Measurements from ENCODE around the gene FAM181A. TPM values are rescaled to one million over a fixed set of nuclear protein-coding genes. Genes with fewer than 3 reads are reported as not detected.

The FAM181A gene
- total RNA-seq, 4 donors from 2014 or later = not detected

DNA sequence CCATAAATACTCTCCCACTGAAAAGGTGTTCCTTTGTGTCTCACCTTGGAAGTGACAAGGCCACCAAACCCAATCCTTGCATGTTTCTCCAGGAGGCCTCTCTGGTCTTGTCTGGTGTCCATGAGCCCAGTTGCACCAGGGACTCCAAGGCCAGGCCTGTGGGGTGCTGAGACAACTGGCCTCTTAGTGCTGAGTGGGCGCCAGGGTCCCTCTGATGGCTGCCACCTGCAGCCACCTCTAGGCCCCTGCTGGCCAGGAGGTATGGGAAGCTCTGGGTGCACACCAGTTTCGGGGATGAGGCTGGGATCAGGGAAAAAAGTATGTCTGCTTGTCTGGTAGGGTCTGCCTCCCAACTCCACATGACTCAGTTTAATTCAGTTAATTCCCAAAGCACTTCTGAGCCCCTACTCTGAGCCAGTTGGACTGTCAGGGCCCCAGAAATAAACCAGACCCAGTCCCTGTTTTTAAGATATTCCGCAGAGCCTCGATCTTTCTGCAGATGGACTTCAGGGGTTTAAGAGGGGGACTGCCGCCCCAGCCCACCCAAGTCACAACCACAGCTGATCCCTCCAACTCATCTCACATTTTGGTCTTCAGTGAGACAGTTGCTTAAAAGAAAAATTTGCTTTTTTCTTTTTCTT, 15.0 kb upstream of the FAM181A start:
- 72 to 74% methylated on average over 3 to 5 of the region's 5 CpGs for WGBS, 2 donors (ENCODE audit: low coverage in 1 of 2)
- Histone ChIP-seq H3K27me3 (no peaks in the 10 kb centered on the region), H3K9me3 (no peaks in the 10 kb centered on the region), H3K27ac (no peak overlapping the region), H3K4me1 (no peaks in the 10 kb centered on the region), H3K4me3 (no peak overlapping the region), H3K36me3 (no peaks in the 10 kb centered on the region)
- TF ChIP-seq, protein P1, sequence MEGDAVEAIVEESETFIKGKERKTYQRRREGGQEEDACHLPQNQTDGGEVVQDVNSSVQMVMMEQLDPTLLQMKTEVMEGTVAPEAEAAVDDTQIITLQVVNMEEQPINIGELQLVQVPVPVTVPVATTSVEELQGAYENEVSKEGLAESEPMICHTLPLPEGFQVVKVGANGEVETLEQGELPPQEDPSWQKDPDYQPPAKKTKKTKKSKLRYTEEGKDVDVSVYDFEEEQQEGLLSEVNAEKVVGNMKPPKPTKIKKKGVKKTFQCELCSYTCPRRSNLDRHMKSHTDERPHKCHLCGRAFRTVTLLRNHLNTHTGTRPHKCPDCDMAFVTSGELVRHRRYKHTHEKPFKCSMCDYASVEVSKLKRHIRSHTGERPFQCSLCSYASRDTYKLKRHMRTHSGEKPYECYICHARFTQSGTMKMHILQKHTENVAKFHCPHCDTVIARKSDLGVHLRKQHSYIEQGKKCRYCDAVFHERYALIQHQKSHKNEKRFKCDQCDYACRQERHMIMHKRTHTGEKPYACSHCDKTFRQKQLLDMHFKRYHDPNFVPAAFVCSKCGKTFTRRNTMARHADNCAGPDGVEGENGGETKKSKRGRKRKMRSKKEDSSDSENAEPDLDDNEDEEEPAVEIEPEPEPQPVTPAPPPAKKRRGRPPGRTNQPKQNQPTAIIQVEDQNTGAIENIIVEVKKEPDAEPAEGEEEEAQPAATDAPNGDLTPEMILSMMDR (IDR thresholded peaks at IDR 0.05) = no peak
- TF ChIP-seq POLR2A (IDR thresholded peaks at IDR 0.05) = no peak
- TF ChIP-seq EP300 (IDR thresholded peaks at IDR 0.05; ENCODE audit: low read depth) = no peak
- no peak for TF ChIP-seq POLR2AphosphoS5 (IDR thresholded peaks at IDR 0.05)
- in situ Hi-C loops (cut with MboI; ENCODE audit: low pct_ligation_motif_present in 1 of 4, low pct_unique_long_range_greater_than_20kb in 1 of 4, low sequenced_read_pairs in 3 of 4) = no loop called here
- DNase-seq = no peak
- intact Hi-C loops (cut with DNase I; ENCODE audit: low total_unique reads) = no loop called here

DNA sequence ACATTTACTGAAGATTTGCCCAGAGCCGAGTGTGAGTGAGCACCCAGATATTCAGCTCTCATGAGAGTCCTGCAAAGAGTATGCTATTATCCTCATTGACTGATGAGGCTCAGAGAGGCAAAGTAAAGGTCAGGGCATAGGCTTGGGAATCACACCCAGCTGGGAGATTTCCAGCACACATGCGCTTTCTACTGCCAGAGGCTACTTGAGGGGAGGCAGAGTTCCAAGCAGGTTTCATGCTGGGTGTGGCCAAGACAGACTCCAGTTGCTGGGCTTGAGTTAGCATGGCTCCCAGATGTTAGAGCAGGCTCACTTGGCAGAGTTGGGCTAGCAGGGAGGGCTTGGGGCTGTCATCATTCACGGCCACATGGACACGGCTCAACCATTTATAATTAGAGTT, 14.4 kb upstream of the FAM181A start:
- Histone ChIP-seq H3K27ac (no peak overlapping the region), H3K4me1 (no peaks in the 10 kb centered on the region), H3K9me3 (no peaks in the 10 kb centered on the region), H3K27me3 (no peaks in the 10 kb centered on the region), H3K4me3 (no peak overlapping the region), H3K36me3 (no peaks in the 10 kb centered on the region)
- in situ Hi-C loops (cut with MboI; ENCODE audit: low pct_ligation_motif_present in 1 of 4, low pct_unique_long_range_greater_than_20kb in 1 of 4, low sequenced_read_pairs in 3 of 4) (no loop called here), intact Hi-C loops (cut with DNase I; ENCODE audit: low total_unique reads) (no loop called here)
- DNase-seq = no peak
- no peak for TF ChIP-seq EP300 (IDR thresholded peaks at IDR 0.05; ENCODE audit: low read depth)
- no peak for TF ChIP-seq POLR2A (IDR thresholded peaks at IDR 0.05)
- TF ChIP-seq, protein P1 (IDR thresholded peaks at IDR 0.05) = no peak
- TF ChIP-seq POLR2AphosphoS5 (IDR thresholded peaks at IDR 0.05) = no peak
- WGBS, 2 donors (ENCODE audit: low coverage in 1 of 2) = 74% methylated on average over 3 to 4 of the region's 4 CpGs

DNA sequence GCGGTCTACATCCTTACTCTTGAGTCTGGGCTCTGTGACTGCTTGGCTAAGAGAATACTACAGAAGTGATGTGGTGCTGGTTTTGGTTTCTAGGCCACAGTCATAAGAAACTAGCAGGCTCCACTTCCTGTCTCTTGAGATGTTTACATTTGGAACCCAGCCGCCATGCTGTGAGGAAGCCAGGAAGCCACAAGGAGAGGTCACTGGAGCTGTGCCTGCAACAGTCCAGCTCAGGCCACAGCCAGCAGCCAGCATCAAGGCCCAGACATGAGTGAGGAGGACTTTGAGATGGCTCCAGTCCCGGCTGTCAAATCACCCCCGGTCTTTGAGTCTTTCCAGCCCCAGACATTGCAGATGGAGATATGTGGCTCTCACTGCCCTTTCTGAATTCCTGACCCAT, 12.9 kb upstream of the FAM181A start:
- Histone ChIP-seq H3K4me1 (no peaks in the 10 kb centered on the region), H3K27me3 (no peaks in the 10 kb centered on the region), H3K9me3 (no peaks in the 10 kb centered on the region), H3K36me3 (no peaks in the 10 kb centered on the region), H3K27ac (no peak overlapping the region), H3K4me3 (no peak overlapping the region)
- no peak for TF ChIP-seq POLR2AphosphoS5 (IDR thresholded peaks at IDR 0.05)
- TF ChIP-seq, protein P1 (IDR thresholded peaks at IDR 0.05) = no peak
- intact Hi-C loops (cut with DNase I; ENCODE audit: low total_unique reads) (no loop called here), in situ Hi-C loops (cut with MboI; ENCODE audit: low pct_ligation_motif_present in 1 of 4, low pct_unique_long_range_greater_than_20kb in 1 of 4, low sequenced_read_pairs in 3 of 4) (no loop called here)
- no peak for DNase-seq
- 58 to 74% methylated on average over 2 to 4 of the region's 4 CpGs for WGBS, 2 donors (ENCODE audit: low coverage in 1 of 2)

DNA sequence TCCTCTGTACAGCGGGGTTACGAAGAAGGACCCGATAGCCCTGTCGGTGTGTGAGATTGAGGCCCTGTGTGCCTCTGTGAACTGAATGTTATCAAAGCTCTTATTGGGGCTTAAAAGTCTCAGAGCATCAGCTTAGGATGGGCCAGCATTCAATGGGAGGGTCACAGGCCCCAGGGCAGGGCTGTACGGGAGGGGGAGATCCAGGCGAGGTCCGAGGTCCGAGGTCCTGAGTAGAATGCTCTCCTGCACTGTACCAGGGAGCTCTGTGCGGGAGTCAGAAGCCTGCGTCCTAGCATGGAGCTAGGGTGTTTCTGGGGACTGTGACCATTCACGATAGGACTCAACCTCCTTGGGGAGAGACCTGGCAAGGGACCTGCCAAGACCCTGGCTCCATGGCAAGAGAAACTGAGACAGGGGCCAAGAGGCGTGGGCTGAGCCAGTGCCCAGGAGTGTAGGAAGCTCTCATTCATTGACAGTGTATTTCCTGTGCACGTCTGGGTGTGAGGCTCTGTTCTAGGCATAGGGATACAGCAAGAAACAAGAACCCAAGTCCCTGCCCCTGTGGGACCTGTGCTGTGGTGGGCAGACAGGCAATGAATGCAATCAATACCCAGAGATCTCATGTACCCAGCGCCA, 12.0 kb upstream of the FAM181A start:
- Histone ChIP-seq H3K27ac (no peak overlapping the region), H3K27me3 (no peaks in the 10 kb centered on the region), H3K4me3 (no peak overlapping the region), H3K9me3 (no peaks in the 10 kb centered on the region), H3K4me1 (no peaks in the 10 kb centered on the region), H3K36me3 (no peaks in the 10 kb centered on the region)
- no peak for DNase-seq
- intact Hi-C loops (cut with DNase I; ENCODE audit: low total_unique reads) (no loop called here), in situ Hi-C loops (cut with MboI; ENCODE audit: low pct_ligation_motif_present in 1 of 4, low pct_unique_long_range_greater_than_20kb in 1 of 4, low sequenced_read_pairs in 3 of 4) (no loop called here)
- no peak for TF ChIP-seq POLR2AphosphoS5 (IDR thresholded peaks at IDR 0.05)
- no peak for TF ChIP-seq EP300 (IDR thresholded peaks at IDR 0.05; ENCODE audit: low read depth)
- TF ChIP-seq, protein P1 (IDR thresholded peaks at IDR 0.05) = no peak
- TF ChIP-seq POLR2A (IDR thresholded peaks at IDR 0.05) = no peak
- 73 to 81% methylated on average over 6 to 14 of the region's 14 CpGs for WGBS, 2 donors (ENCODE audit: low coverage in 1 of 2)
